ENCODE data around the gene PSMD2. TPM values are rescaled to one million over a fixed set of nuclear protein-coding genes. Genes with fewer than 3 reads are reported as not detected.

The PSMD2 gene
- total and polyA plus RNA-seq, 2 of the 8 experiments (the other 6 are each of a cell fraction or from before 2014, with no cell fraction given): 350 to 363 TPM

DNA sequence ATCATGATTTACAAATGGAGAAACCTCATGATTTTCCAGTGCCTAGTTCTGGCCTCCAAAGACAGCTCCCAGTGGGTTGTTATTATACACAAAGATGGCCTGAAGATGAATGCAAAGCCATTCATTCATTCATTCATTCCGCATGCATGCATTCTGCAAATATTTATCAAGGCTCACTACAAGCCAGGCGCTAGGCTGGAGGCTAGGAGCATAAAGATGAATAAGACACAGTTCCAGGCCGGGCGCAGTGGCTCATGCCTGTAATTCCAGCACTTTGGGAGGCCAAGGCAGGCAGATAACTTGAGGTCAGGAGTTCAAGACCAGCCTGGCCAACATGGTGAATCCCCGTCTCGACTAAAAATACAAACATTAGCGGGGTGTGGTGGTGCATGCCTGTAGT is 2.4 kb upstream of the PSMD2 start:
- Histone ChIP-seq H3K4me2 (ENCODE audit: insufficient read depth in 1 of 2, low read depth in 2 of 2, low read length in 2 of 2) (no peak overlapping the region), H2AK5ac (ENCODE audit: low read depth, low read length) (no peak overlapping the region), H3K27ac (ENCODE audit: low read depth, low read length) (no peak overlapping the region), H3K4me1 (replicated peaks in 1 of 4; ENCODE audit: control insufficient read depth in 3 of 4, insufficient read depth in 4 of 4, low read length in 3 of 4) (peaks cover 0 to 7% (median 2%) of the 10 kb centered on the region in 4 experiments; a peak in 4 of 7 replicates), H3K36me3 (ENCODE audit: control insufficient read depth in 2 of 4, insufficient read depth in 4 of 4, low read length in 3 of 4) (peaks cover 5 to 15% (median 11%) of the 10 kb centered on the region in 4 experiments), H2BK120ac (replicated peaks; ENCODE audit: low read depth, low read length) (no peak overlapping the region), H3K4ac (replicated peaks; ENCODE audit: insufficient read length, low read depth, low read length) (no peak overlapping the region), H4K5ac (ENCODE audit: insufficient read length, low read depth, low read length) (no peak overlapping the region), H3K23ac (ENCODE audit: insufficient read length) (no peak overlapping the region), H3K14ac (ENCODE audit: insufficient read length) (no peak overlapping the region), H4K20me1 (replicated peaks in 1 of 2; ENCODE audit: control insufficient read depth in 1 of 2, insufficient read depth in 2 of 2, low read length in 2 of 2) (peaks cover 0 to 6% of the 10 kb centered on the region in 2 experiments), H2BK12ac (ENCODE audit: low read depth, low read length) (no peak overlapping the region), H3K9me3 (ENCODE audit: insufficient read depth in 2 of 2, low read depth in 1 of 2, low read length in 1 of 2) (no peaks in the 10 kb centered on the region), H2BK15ac (ENCODE audit: low read length) (no peak overlapping the region), H3K9ac (replicated peaks in 1 of 4; ENCODE audit: extremely low read depth in 1 of 4, low read depth in 3 of 4, low read length in 3 of 4) (no peak overlapping the region), H4K8ac (ENCODE audit: extremely low read depth, insufficient read depth, low read length) (no peak overlapping the region), H3K18ac (ENCODE audit: extremely low read depth, low read length) (no peak overlapping the region), H3K79me2 (ENCODE audit: control insufficient read depth in 1 of 2, insufficient read depth in 2 of 2, low read length in 2 of 2) (peaks cover 8 to 17% of the 10 kb centered on the region in 2 experiments), H3K56ac (replicated peaks; ENCODE audit: insufficient read length, low read depth, low read length) (no peak overlapping the region), H3K27me3 (replicated peaks in 1 of 4; ENCODE audit: control insufficient read depth in 3 of 4, extremely low read depth in 1 of 4, insufficient read depth in 3 of 4, low read length in 3 of 4) (no peaks in the 10 kb centered on the region), H3K79me1 (ENCODE audit: low read depth, low read length) (peaks cover 8% of the 10 kb centered on the region; the same call in 1 of the 2 replicates), H4K91ac (replicated peaks; ENCODE audit: insufficient read length, low read length) (no peak overlapping the region), H2BK20ac (ENCODE audit: low read length) (no peak overlapping the region), H3K23me2 (ENCODE audit: low read depth, low read length) (peaks cover 10% of the 10 kb centered on the region), H2AFZ (ENCODE audit: low read length) (no peak overlapping the region), H3K4me3 (ENCODE audit: extremely low read depth in 1 of 4, insufficient read depth in 2 of 4, low read depth in 3 of 4, low read length in 4 of 4) (no peak overlapping the region), H2BK5ac (ENCODE audit: low read depth, low read length) (no peak overlapping the region)
- WGBS, 2 experiments (ENCODE audit: extremely low coverage in 1 of 2, insufficient coverage in 1 of 2, insufficient read length in 1 of 2, insufficient replicate concordance in 2 of 2, low coverage in 1 of 2, low lambda C conversion rate in 2 of 2, missing lambda C conversion rate in 1 of 2): 88% methylated on average over 6 of the region's 7 CpGs; no CpG with 5 or more reads in 1 of the 2 experiments
- DNase-seq (ENCODE audit: low read depth in 1 of 2, low spot score in 2 of 2): no peak
- FAIRE-seq: no peak
- ChIA-PET POLR2A (ENCODE audit: partially characterized antibody) (interaction anchor here (1.5 kb wide), 1 partner anchor 66 kb away, joined by 3 read pairs; no protein-coding TSS in a partner anchor), CTCF (ENCODE audit: partially characterized antibody) (interaction anchor here (0.6 to 8.3 kb wide), 2 partner anchors 70 to 451 kb away, joined by 3 to 52 read pairs; partner anchors contain the start of gene VWA5B2)
- no peak for TF ChIP-seq CTBP2 (IDR thresholded peaks at IDR 0.05; ENCODE audit: borderline replicate concordance, insufficient read depth, insufficient read length, low read length)
- no peak for TF ChIP-seq EZH2 (IDR thresholded peaks at IDR 0.05; ENCODE audit: low read depth, low read length, severe bottlenecking)
- no peak for TF ChIP-seq PHF8 (conservative IDR thresholded peaks at IDR 0.05; ENCODE audit: low read depth, low read length)
- TF ChIP-seq SIN3A (conservative IDR thresholded peaks at IDR 0.05 in 1 of 2, IDR thresholded peaks at IDR 0.05 in 1 of 2; ENCODE audit: low read depth in 1 of 2, low read length in 2 of 2): no peak
- TF ChIP-seq GABPA (IDR thresholded peaks at IDR 0.05; ENCODE audit: borderline replicate concordance, insufficient read depth, low read length): no peak
- no peak for TF ChIP-seq TCF12 (IDR thresholded peaks at IDR 0.05; ENCODE audit: low read depth, low read length)
- TF ChIP-seq CREB1 (IDR thresholded peaks at IDR 0.05): no peak
- TF ChIP-seq, protein P1, sequence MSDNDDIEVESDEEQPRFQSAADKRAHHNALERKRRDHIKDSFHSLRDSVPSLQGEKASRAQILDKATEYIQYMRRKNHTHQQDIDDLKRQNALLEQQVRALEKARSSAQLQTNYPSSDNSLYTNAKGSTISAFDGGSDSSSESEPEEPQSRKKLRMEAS (IDR thresholded peaks at IDR 0.05): no peak
- TF ChIP-seq TEAD4 (IDR thresholded peaks at IDR 0.05; ENCODE audit: low read depth, low read length): no peak
- TF ChIP-seq, protein P2, sequence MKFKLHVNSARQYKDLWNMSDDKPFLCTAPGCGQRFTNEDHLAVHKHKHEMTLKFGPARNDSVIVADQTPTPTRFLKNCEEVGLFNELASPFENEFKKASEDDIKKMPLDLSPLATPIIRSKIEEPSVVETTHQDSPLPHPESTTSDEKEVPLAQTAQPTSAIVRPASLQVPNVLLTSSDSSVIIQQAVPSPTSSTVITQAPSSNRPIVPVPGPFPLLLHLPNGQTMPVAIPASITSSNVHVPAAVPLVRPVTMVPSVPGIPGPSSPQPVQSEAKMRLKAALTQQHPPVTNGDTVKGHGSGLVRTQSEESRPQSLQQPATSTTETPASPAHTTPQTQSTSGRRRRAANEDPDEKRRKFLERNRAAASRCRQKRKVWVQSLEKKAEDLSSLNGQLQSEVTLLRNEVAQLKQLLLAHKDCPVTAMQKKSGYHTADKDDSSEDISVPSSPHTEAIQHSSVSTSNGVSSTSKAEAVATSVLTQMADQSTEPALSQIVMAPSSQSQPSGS (IDR thresholded peaks at IDR 0.05; ENCODE audit: low read length): no peak
- TF ChIP-seq JUN (IDR thresholded peaks at IDR 0.05; ENCODE audit: low read depth, low read length): no peak

All from H1 (cell line).